T-helper 1 cell (primary cell): Measurements from ENCODE around the gene COL20A1.

Experiments
- DNase-seq, 5 donors: peaks; one replicate each; pipeline ENCODE4 v3.0.0-alpha.2; 2012 to 2020

Gene COL20A1

GRCh38 chr20:63364801-63365585, 72.0 kb downstream of the COL20A1 start:
- no peak for DNase-seq

- no peak for DNase-seq
These were observed 72.8 kb downstream of the COL20A1 start for GRCh38 chr20:63365601-63366389.

- DNase-seq: no peak
These were observed 73.7 kb downstream of the COL20A1 start for GRCh38 chr20:63366390-63367365.

DNA sequence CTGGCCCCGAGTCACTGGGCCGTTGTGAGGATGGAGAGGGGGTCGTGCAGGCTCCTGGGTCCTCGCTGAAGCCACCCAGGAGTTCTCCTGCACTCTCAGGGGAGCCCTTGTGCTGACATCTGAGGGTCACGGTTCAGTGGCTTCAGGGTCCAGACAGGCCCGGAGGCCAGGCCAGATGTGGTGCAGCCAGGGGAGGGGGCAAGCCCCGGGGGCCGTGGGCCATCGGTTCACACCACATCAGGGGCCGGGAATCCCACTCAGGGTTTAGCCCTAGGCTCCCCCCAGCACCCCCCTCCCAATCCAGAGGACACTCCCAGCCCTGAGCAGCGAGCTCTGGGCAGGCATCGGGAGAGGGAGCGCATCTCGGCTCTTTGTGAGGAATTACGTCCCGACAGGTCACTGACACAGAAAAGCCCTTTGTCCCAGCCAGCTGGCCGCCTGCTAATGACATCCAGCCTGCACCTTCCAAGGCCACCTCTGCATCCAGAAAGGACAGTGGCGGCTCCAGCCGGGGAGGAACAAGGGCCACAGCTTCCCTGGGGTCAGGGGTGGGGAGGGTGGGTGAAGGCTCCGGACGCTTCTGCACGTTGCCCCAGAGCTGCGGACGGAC, 74.6 kb downstream of the COL20A1 start:
- DNase-seq: no peak

- DNase-seq: no peak
These were observed 75.2 kb downstream of the COL20A1 start for GRCh38 chr20:63368151-63368550.

DNA sequence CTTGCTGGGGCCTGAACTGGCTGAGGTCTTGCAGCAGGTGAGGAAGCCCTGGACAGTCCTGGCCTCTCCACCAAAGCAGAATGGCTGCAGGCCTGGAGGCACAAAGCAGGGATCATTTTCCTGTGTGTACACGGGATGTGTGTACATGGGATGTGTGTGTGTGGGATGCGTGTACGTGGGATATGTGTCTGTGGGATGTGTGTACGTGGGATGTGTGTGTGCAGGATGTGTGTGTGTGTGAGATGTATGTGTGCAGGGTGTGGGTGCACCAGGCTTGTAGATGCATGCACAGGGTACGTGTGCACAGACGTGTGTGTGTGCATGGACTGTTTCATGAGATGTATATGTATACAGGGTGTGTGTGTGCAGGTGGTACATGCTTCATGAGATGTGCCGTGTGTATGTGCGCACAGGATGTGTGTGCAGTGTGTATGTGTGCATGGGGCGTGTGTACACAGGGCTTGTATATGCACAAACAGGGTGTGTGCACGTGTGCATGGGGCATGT, 76.1 kb downstream of the COL20A1 start:
- no peak for DNase-seq

DNA sequence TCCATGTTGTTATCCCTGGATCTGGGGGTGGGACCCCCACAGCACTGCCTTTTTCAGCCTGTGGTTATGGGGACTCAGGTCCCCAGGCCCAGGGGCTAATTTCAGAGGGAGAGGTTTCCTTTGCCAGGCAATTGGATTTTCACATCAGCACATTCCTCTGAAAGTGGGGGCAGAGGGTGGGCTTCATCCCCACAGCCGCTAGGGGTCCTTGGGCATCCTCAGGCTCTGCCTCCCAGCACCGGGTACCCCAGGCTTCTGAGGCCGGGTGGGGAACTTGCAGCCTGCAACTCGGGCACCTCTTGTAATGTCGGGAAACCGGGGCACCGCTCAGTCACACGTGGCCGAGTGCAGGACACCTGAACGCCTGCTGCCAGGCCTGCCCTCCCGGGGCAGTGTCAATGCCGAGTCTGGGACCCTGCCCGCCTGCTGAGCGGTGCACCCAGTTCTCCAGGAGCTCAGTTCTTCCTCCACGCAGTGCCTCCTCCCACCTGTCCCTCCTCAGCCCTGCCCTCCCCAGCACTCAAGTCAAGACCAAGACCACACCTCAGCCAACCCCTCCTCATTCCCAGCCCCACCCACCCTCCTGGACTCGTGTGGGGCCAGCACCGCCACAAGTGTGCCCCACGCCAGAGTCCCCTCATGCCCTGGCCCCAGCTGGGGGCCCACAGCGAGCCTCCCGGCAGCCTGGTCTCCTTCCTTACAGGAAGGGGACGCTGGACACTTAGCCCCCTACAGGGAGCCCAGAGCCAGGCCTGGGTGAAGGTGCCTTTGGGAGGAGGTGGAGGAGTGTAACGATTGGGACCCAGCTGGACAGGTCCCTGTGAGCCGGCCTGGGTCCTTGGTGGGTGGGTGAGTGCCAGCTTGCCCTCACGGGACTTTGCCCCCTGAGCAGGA, 77.0 kb downstream of the COL20A1 start:
- DNase-seq: no peak

DNA sequence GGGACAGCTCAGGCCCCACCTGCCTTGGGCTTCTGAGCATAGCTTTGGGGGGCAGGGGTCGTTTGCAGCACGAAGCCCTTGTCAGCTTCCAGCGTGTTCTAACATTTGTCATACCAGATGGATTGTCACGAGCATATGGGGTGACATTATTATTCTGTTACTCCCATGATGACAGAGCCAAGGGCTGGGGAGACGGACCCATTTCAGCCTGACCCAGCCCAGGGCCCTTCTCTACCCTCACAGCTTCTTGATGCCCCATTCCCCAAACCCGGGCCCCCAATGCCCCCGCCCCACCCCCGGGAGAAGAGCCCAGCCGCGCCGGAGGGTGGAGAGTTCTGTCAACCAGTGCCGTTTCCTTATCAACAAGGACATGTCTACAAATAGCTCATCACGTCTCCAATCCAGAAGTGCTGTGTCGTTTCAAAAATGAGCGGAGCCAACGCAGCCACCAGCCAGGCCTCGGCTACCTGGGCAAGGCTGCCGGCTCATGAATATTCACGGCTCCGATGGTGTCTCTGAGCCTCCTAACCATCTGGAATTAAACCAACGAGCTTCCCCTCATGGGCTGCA, 77.7 kb downstream of the COL20A1 start:
- no peak for DNase-seq

GRCh38 chr20:63371291-63371865, 78.4 kb downstream of the COL20A1 start:
- DNase-seq: no peak

GRCh38 chr20:63372971-63373885, 80.2 kb downstream of the COL20A1 start:
- no peak for DNase-seq

DNA sequence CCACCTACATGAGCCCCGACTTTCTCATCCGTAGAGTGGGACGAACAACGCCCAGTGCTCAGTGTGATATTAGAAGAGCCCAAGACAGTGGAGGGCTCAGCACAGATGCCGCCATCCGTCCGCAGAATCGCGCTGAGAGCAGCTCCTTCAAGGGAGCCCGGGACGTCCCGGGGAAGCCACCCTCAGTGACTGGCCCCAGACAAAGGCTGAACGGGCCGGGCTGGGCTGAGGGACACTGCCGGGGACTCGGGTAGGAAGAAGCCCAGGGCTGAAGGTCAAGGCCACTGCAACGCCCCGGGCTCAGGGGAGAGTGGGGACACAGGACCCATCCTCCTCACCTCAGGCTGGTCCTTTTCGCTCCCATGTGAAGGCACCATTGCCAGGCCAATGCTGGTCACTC, 81.0 kb downstream of the COL20A1 start:
- DNase-seq: no peak

DNA sequence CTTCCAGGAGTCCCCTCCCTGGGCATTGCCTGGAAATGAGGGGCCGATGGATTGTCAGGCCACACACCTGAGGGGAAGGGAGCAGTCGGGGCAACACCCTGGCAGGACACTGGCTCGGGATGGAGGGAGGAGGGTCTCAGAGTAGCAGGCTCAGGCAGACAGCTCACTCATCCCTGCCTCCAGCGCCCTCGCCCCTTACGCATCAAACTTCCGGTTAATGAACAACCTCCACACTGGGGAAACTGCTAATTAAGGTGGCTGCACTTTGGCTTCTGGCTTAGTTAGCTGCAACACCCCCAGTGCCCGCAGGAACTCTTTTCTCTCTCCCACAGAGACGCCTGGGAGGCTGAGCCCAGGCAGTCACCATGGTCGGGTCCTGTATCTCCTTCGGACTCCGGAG, 81.5 kb downstream of the COL20A1 start:
- no peak for DNase-seq

GRCh38 chr20:63375438-63375837, 82.5 kb downstream of the COL20A1 start:
- DNase-seq: no peak

DNA sequence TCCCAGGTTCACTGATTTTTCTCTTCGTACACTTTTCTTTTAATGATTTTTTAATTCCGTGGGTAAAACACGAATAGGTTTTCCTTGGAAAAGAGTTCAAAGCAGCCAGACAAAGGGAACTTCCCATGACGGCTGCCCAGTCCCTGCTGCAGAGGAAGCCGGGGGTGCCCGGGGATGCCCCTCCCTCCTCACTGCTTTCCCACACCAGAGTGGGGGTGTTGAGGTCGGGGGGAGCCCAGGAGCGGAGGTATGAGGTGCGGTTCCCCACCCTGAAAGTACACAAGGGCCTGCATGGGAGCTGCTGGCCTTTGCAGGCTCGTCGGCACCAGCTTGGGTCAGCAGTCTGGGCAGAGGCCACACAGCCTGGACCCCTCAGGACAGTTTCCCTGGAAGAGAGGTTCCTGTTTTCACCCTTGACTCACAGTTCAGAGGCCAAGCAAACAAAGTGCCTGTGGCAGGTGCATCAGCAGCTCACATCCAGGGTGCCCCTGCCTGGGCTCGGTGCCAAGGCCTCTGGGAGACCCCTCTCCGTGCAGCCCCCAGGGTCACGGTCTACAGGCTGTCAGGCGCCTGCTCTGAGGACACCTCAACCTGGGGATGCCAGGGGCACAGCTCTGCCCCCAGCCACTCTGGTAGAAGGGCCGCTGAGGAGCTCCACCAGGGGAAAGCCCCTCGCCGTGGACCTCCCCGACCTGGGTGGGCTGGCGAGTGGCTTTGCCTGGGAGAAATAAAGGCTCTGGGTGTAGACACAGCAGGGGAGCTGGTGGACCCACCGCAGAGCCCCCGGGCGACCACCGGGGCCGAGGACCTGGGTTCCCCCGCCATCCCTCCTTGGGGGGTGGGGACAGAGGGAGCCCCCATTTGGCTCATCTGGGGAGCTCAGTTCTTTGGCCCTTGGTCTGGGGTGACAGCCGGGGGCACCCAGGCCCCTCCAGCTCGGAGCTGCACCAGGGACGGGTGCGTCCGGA, 83.6 kb downstream of the COL20A1 start:
- DNase-seq: no peak

DNA sequence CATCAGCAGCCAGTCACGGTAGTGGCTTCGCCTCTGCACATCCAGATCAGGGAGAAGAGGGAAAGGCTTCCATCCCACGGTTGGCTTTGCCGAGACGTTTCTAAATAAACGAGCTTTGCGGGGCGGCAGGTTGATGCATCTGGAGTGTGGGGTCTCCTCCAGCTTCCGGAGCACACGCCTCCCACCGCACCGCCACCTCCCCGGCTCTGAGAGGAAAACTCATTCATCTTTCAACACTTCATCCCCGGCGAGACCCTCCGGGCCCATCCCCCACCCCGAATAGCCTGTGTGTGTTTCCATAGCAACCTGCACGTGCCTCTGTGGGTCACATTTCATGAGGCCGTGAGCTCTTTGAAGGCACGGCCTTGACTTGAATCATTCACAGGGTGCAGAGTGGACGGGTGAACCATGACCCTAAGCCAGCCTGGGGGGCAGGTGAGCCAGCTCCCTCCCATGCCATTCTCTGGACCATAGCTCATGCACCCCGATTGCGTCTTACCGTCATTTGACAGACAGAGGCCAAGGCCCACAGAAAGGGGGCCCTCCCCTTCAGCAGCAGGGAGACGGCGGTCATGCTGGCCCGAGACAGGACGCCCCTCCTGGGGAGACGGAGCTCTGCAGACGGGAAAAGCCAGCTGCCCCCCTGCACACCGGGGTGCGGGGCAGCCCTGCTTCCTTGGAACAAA, 84.4 kb downstream of the COL20A1 start:
- no peak for DNase-seq

DNA sequence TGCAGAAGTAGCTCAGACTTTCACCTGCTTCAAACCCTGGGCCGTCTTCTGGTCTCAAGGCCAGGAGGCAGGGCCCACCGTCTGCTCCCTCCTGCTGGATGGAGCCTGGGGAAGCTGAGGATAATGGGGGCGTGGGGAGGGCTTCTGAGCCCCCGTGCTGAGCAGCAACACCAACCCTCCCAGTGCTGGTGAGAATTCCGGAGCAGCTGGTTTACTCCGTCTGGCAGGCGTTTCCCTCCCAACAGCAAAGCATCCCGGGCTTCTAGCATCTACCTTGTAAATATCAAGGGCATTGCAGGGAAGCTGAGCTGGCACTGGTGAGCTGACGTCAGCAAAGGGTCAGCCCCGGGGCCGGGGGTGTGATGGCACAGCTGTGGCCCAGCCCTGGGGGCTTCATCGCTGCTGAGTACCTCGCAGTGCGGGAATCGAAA, 85.0 kb downstream of the COL20A1 start:
- no peak for DNase-seq

DNA sequence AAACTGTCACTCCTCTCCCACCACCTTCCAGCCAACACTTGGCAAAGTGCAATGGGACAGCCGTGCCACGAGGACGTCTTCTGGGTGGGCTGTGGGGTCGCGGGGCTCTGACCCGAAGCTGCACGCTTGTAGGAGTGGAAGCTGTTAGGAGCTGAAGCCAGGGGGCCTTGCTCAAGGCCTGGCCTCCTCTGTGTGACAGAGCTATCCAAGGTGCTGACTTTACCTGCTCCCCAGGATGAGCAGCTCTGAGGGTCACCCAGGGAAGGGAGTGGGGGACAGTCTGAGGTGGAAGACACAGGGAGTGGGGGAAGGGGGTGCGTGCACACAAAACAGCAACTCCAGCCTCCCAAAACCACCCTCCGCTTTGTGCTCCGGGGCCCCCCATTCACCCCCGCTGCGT, 85.6 kb downstream of the COL20A1 start:
- no peak for DNase-seq
